Trophoblast cell (in vitro differentiated cells and primary cell): ENCODE measurements around the gene IGSF1.

Source experiments
- DNase-seq, 2 donors: peaks; one replicate each; pipeline ENCODE4 v3.0.0-alpha.2; 2016
- H2AFZ ChIP-seq: 2 replicates; pipeline ENCODE4 v1.6.1; 2013; ENCODE audit warnings: low read length, moderate library complexity, mild to moderate bottlenecking; ENCODE audit not compliant: insufficient read depth, poor library complexity
- H2AK5ac ChIP-seq: 2 replicates; pipeline ENCODE4 v1.6.1; 2013; ENCODE audit warnings: mild to moderate bottlenecking, low read length
- H2BK120ac ChIP-seq: 2 replicates; pipeline ENCODE4 v1.6.1; 2013; ENCODE audit warnings: low read length, mild to moderate bottlenecking, moderate library complexity; ENCODE audit not compliant: insufficient read depth, poor library complexity
- H2BK12ac ChIP-seq: 2 replicates; pipeline ENCODE4 v1.6.1; 2013; ENCODE audit warnings: mild to moderate bottlenecking, low read length, moderate library complexity
- H2BK5ac ChIP-seq: 2 replicates; pipeline ENCODE4 v1.6.1; 2013; ENCODE audit warnings: low read length, low read depth, moderate library complexity, mild to moderate bottlenecking; ENCODE audit not compliant: poor library complexity
- H3K14ac ChIP-seq: 2 replicates; pipeline ENCODE4 v1.6.1; 2013; ENCODE audit warnings: mild to moderate bottlenecking, low read length
- H3K18ac ChIP-seq: 2 replicates; pipeline ENCODE4 v1.6.1; 2013; ENCODE audit warnings: mild to moderate bottlenecking, low read length
- H3K23ac ChIP-seq: 2 replicates; pipeline ENCODE4 v1.6.1; 2013; ENCODE audit warnings: low read length
- H3K27ac ChIP-seq: 2 replicates; pipeline ENCODE4 v1.5.1; 2013; ENCODE audit warnings: low read depth, mild to moderate bottlenecking, inconsistent platforms, low read length, moderate library complexity
- H3K27me3 ChIP-seq: 2 replicates; pipeline ENCODE4 v1.6.1; 2013; ENCODE audit warnings: inconsistent platforms, mild to moderate bottlenecking, low read length, moderate library complexity; ENCODE audit not compliant: insufficient read depth
- H3K36me3 ChIP-seq, 2 experiments: 1 replicate in 1 of 2; 2 replicates in 1 of 2; pipeline ENCODE4 v1.6.1; 2013; ENCODE audit warnings: low read length in 2 of 2, mild to moderate bottlenecking in 2 of 2, moderate library complexity in 1 of 2; ENCODE audit not compliant: insufficient read depth in 2 of 2, control insufficient read depth in 1 of 2
- H3K4ac ChIP-seq: 2 replicates; pipeline ENCODE4 v1.6.1; 2013; ENCODE audit warnings: low read depth, mild to moderate bottlenecking, low read length, moderate library complexity
- H3K4me1 ChIP-seq, 2 experiments: 1 replicate in 1 of 2; 2 replicates in 1 of 2; pipeline ENCODE4 v1.6.1; 2013; ENCODE audit warnings: low read length in 2 of 2, mild to moderate bottlenecking in 2 of 2, moderate library complexity in 1 of 2; ENCODE audit not compliant: insufficient read depth in 2 of 2, control insufficient read depth in 1 of 2
- H3K4me2 ChIP-seq: 2 replicates; pipeline ENCODE4 v1.6.1; 2013; ENCODE audit warnings: inconsistent platforms, mild to moderate bottlenecking, low read length, moderate library complexity
- H3K4me3 ChIP-seq: 2 replicates; pipeline ENCODE4 v1.5.1; 2013; ENCODE audit warnings: mild to moderate bottlenecking, low read depth, low read length, inconsistent platforms
- H3K79me1 ChIP-seq: one replicate; pipeline ENCODE4 v1.6.1; 2013; ENCODE audit warnings: low read length
- H3K79me2 ChIP-seq: 2 replicates; pipeline ENCODE4 v1.6.1; 2013; ENCODE audit warnings: low read length, mild to moderate bottlenecking; ENCODE audit not compliant: control insufficient read depth, insufficient read depth, poor library complexity
- H3K9ac ChIP-seq: 2 replicates; pipeline ENCODE4 v1.6.1; 2013; ENCODE audit warnings: mild to moderate bottlenecking, low read length
- H3K9me3 ChIP-seq: 2 replicates; pipeline ENCODE4 v1.6.1; 2013; ENCODE audit warnings: low read depth, mild to moderate bottlenecking, control low read depth, inconsistent platforms, low read length; ENCODE audit not compliant: insufficient read depth
- H4K12ac ChIP-seq: 2 replicates; pipeline ENCODE4 v1.6.1; 2013; ENCODE audit warnings: low read depth, mild to moderate bottlenecking, low read length, moderate library complexity
- H4K8ac ChIP-seq: 2 replicates; pipeline ENCODE4 v1.6.1; 2013; ENCODE audit warnings: low read depth, mild to moderate bottlenecking, low read length, moderate library complexity
- H4K91ac ChIP-seq: one replicate; pipeline ENCODE4 v1.6.1; 2013; ENCODE audit warnings: low read depth, mild to moderate bottlenecking, low read length, moderate library complexity
- WGBS: extraction: QIAGEN DNeasy Blood & Tissue Kit; methylation state at CpG from one replicate; pipeline ENCODE4 v1.1.7; 2013; ENCODE audit warnings: missing lambda C conversion rate; ENCODE audit not compliant: insufficient read length, insufficient coverage; ENCODE audit errors: extremely low coverage; 5-methylcytosine and 5-hydroxymethylcytosine counted together

The IGSF1 gene

GRCh38 chrX:131306601-131307000 is 17.5 kb upstream of the IGSF1 start:
- DNase-seq = no peak

GRCh38 chrX:131305926-131306325 is 16.8 kb upstream of the IGSF1 start:
- H2BK5ac ChIP-seq = no peak overlapping the region
- H2AK5ac ChIP-seq = no peak overlapping the region
- H3K4ac ChIP-seq = no peak overlapping the region
- H3K9me3 ChIP-seq = no peaks in the 10 kb centered on the region
- H4K12ac ChIP-seq = no peak overlapping the region
- no peak overlapping the region for H4K91ac ChIP-seq
- no peak overlapping the region for H2BK120ac ChIP-seq
- no peak overlapping the region for H3K23ac ChIP-seq
- H3K4me1 ChIP-seq = no peaks in the 10 kb centered on the region
- no CpG with 5 or more reads among the region's 2 CpGs for WGBS
- no peaks in the 10 kb centered on the region for H3K27me3 ChIP-seq
- H2BK12ac ChIP-seq = no peak overlapping the region
- no peaks in the 10 kb centered on the region for H3K79me2 ChIP-seq
- H4K8ac ChIP-seq = no peak overlapping the region
- no peak overlapping the region for H3K4me2 ChIP-seq
- no peak overlapping the region for H3K4me3 ChIP-seq
- H3K18ac ChIP-seq = no peak overlapping the region
- peak in 1 of 2 donors; percentile 5 for DNase-seq
- H3K14ac ChIP-seq = no peak overlapping the region
- no peak overlapping the region for H2AFZ ChIP-seq
- H3K9ac ChIP-seq = no peak overlapping the region
- no peaks in the 10 kb centered on the region for H3K36me3 ChIP-seq
- no peak overlapping the region for H3K27ac ChIP-seq
- no peaks in the 10 kb centered on the region for H3K79me1 ChIP-seq

More at GRCh38 chrX:131306601-131307000, 17.5 kb upstream of the IGSF1 start:
- no peaks in the 10 kb centered on the region for H3K79me2 ChIP-seq
- no peak overlapping the region for H2BK5ac ChIP-seq
- H2BK120ac ChIP-seq = no peak overlapping the region
- H3K27me3 ChIP-seq = no peaks in the 10 kb centered on the region
- H3K9ac ChIP-seq = no peak overlapping the region
- no peak overlapping the region for H4K91ac ChIP-seq
- no peak overlapping the region for H3K14ac ChIP-seq
- no peaks in the 10 kb centered on the region for H3K4me1 ChIP-seq
- H3K18ac ChIP-seq = no peak overlapping the region
- no peak overlapping the region for H2AFZ ChIP-seq
- no peak overlapping the region for H3K4ac ChIP-seq
- no peaks in the 10 kb centered on the region for H3K79me1 ChIP-seq
- WGBS = no CpG with 5 or more reads among the region's 1 CpG
- H4K8ac ChIP-seq = no peak overlapping the region
- H3K9me3 ChIP-seq = no peaks in the 10 kb centered on the region
- H2AK5ac ChIP-seq = no peak overlapping the region
- H3K4me3 ChIP-seq = no peak overlapping the region
- H4K12ac ChIP-seq = no peak overlapping the region
- no peak overlapping the region for H3K4me2 ChIP-seq
- H3K27ac ChIP-seq = no peak overlapping the region
- H3K36me3 ChIP-seq = no peaks in the 10 kb centered on the region
- H3K23ac ChIP-seq = no peak overlapping the region
- H2BK12ac ChIP-seq = no peak overlapping the region

- no peak overlapping the region for H2AFZ ChIP-seq
- H3K14ac ChIP-seq = no peak overlapping the region
- no peak overlapping the region for H2BK12ac ChIP-seq
- H3K27me3 ChIP-seq = no peaks in the 10 kb centered on the region
- no peaks in the 10 kb centered on the region for H3K9me3 ChIP-seq
- H3K36me3 ChIP-seq = no peaks in the 10 kb centered on the region
- no CpG with 5 or more reads among the region's 3 CpGs for WGBS
- no peak overlapping the region for H2BK120ac ChIP-seq
- no peak overlapping the region for H4K91ac ChIP-seq
- no peak overlapping the region for H2BK5ac ChIP-seq
- H3K79me1 ChIP-seq = no peaks in the 10 kb centered on the region
- no peak overlapping the region for H3K23ac ChIP-seq
- H3K4me1 ChIP-seq = no peaks in the 10 kb centered on the region
- H3K4me3 ChIP-seq = no peak overlapping the region
- no peak overlapping the region for H3K4me2 ChIP-seq
- H3K4ac ChIP-seq = no peak overlapping the region
- no peak overlapping the region for H3K9ac ChIP-seq
- H4K8ac ChIP-seq = no peak overlapping the region
- DNase-seq = no peak
- no peak overlapping the region for H3K18ac ChIP-seq
- no peak overlapping the region for H3K27ac ChIP-seq
- H4K12ac ChIP-seq = no peak overlapping the region
- no peak overlapping the region for H2AK5ac ChIP-seq
- no peaks in the 10 kb centered on the region for H3K79me2 ChIP-seq
Measured at GRCh38 chrX:131302701-131303100, 13.6 kb upstream of the IGSF1 start.

- Histone ChIP-seq H3K27ac (no peak overlapping the region), H2BK5ac (no peak overlapping the region), H3K4me2 (no peak overlapping the region), H3K79me2 (no peaks in the 10 kb centered on the region), H4K12ac (no peak overlapping the region), H3K4me3 (no peak overlapping the region), H2BK120ac (no peak overlapping the region), H4K8ac (no peak overlapping the region), H3K9me3 (no peaks in the 10 kb centered on the region), H3K14ac (no peak overlapping the region), H3K36me3 (no peaks in the 10 kb centered on the region), H3K18ac (no peak overlapping the region), H3K4me1 (no peaks in the 10 kb centered on the region), H2BK12ac (no peak overlapping the region), H2AFZ (no peak overlapping the region), H4K91ac (no peak overlapping the region), H3K23ac (no peak overlapping the region), H2AK5ac (no peak overlapping the region), H3K9ac (no peak overlapping the region), H3K79me1 (no peaks in the 10 kb centered on the region), H3K27me3 (no peaks in the 10 kb centered on the region), H3K4ac (no peak overlapping the region)
- DNase-seq = no peak
- no CpG with 5 or more reads among the region's 5 CpGs for WGBS
Measured at GRCh38 chrX:131301155-131301554, 12.0 kb upstream of the IGSF1 start.
